ENCODE data around the gene THSD4.
"Not testable (repeated sequence)": the region's sequence is repeated elsewhere in the genome, so short reads cannot be mapped to it uniquely, and the experiment has no call there.

Gene THSD4

GRCh38 chr15:71712182-71712581 is 596.9 kb downstream of the THSD4 start:
- no peaks in the 10 kb centered on the region for H3K27me3 ChIP-seq (ENCODE audit: control insufficient read depth, insufficient read depth, low read length)
- H3K27ac ChIP-seq (ENCODE audit: low read length): no peak overlapping the region
- H3K4me1 ChIP-seq (ENCODE audit: control insufficient read depth, low read depth, low read length): no peaks in the 10 kb centered on the region
- H3K36me3 ChIP-seq (ENCODE audit: control insufficient read depth, low read depth, low read length): no peaks in the 10 kb centered on the region
- H3K9me3 ChIP-seq (ENCODE audit: control insufficient read depth, low read depth, low read length): no peaks in the 10 kb centered on the region
- H3K9ac ChIP-seq (ENCODE audit: low read length): no peak overlapping the region
- H3K4me3 ChIP-seq (ENCODE audit: low read length): no peak overlapping the region

GRCh38 chr15:71713191-71713809 is 598.0 kb downstream of the THSD4 start:
- Histone ChIP-seq H3K36me3 (ENCODE audit: control insufficient read depth, low read depth, low read length) (no peaks in the 10 kb centered on the region), H3K9me3 (ENCODE audit: control insufficient read depth, low read depth, low read length) (no peaks in the 10 kb centered on the region), H3K27me3 (ENCODE audit: control insufficient read depth, insufficient read depth, low read length) (no peaks in the 10 kb centered on the region), H3K4me1 (ENCODE audit: control insufficient read depth, low read depth, low read length) (no peaks in the 10 kb centered on the region), H3K9ac (ENCODE audit: low read length) (no peak overlapping the region), H3K27ac (ENCODE audit: low read length) (no peak overlapping the region), H3K4me3 (ENCODE audit: low read length) (no peak overlapping the region)

DNA sequence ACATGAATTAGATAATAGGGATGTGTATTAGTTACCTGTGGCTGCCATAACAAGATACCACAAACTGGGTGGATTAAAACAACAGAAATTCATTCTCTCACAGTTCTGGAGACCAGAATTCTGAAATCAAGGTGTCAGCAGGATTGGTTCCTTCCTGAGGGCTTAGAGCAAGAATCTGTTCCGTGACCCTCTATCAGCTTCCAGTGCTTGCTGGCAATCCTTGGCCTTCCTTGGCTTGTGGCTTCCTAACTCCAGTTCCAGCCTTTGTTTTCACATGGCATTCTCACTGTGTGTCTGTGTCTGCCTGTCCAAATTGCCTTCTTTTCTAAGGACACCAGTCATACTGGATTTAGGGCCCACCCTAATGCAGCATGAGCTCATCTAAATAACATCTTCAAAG is 600.6 kb downstream of the THSD4 start:
- Histone ChIP-seq H3K9me3 (ENCODE audit: control insufficient read depth, low read depth, low read length) (no peaks in the 10 kb centered on the region), H3K27ac (ENCODE audit: low read length) (no peak overlapping the region), H3K4me1 (ENCODE audit: control insufficient read depth, low read depth, low read length) (no peaks in the 10 kb centered on the region), H3K9ac (ENCODE audit: low read length) (no peak overlapping the region), H3K27me3 (ENCODE audit: control insufficient read depth, insufficient read depth, low read length) (no peaks in the 10 kb centered on the region), H3K36me3 (ENCODE audit: control insufficient read depth, low read depth, low read length) (no peaks in the 10 kb centered on the region), H3K4me3 (ENCODE audit: low read length) (no peak overlapping the region)

- no peaks in the 10 kb centered on the region for H3K36me3 ChIP-seq (ENCODE audit: control insufficient read depth, low read depth, low read length)
- no peaks in the 10 kb centered on the region for H3K9me3 ChIP-seq (ENCODE audit: control insufficient read depth, low read depth, low read length)
- H3K27ac ChIP-seq (ENCODE audit: low read length): no peak overlapping the region
- H3K4me1 ChIP-seq (ENCODE audit: control insufficient read depth, low read depth, low read length): no peaks in the 10 kb centered on the region
- H3K27me3 ChIP-seq (ENCODE audit: control insufficient read depth, insufficient read depth, low read length): no peaks in the 10 kb centered on the region
- H3K9ac ChIP-seq (ENCODE audit: low read length): no peak overlapping the region
- H3K4me3 ChIP-seq (ENCODE audit: low read length): no peak overlapping the region
Measured at GRCh38 chr15:71716990-71717389, 601.7 kb downstream of the THSD4 start.

DNA sequence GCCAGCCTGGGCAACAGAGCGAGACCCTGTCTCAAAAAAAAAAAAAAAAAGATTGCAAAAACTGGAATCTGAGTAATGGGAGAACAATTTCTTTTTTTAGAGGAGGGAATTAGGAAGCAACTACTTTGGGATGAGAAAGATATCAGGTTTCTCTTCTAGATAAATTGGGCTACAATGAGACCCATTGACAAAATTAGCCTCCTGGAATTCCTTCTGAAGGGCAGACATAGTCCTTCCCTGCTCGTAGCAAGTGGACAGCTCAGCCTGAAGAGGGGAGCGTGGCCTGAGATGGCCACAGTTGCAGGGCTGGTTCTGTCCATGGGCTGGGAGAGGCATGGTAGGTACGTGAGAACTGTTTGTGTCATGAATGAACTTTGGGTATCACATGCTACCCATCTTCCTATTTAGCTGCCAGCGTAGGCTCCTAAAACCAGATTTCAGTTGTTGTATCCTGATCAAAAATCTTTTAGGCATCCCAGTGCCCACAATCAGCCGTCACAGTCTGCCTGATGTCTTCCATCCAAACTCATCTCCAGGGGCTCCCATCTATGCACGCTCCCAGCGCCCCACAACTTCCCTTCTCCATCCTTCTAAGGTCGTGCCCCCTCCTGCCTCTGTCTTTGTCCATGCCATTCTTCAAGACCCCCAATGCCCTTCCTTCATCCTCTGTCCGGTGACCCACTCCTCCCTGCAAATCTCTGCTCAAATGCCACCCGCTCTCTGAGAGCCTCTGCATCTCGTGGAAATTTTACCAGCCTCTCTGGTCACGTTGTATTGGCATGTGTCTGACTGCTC is 603.0 kb downstream of the THSD4 start:
- H3K27me3 ChIP-seq (ENCODE audit: control insufficient read depth, insufficient read depth, low read length): no peaks in the 10 kb centered on the region
- no peaks in the 10 kb centered on the region for H3K9me3 ChIP-seq (ENCODE audit: control insufficient read depth, low read depth, low read length)
- no peak overlapping the region for H3K9ac ChIP-seq (ENCODE audit: low read length)
- H3K36me3 ChIP-seq (ENCODE audit: control insufficient read depth, low read depth, low read length): no peaks in the 10 kb centered on the region
- H3K4me1 ChIP-seq (ENCODE audit: control insufficient read depth, low read depth, low read length): no peaks in the 10 kb centered on the region
- no peak overlapping the region for H3K4me3 ChIP-seq (ENCODE audit: low read length)
- H3K27ac ChIP-seq (ENCODE audit: low read length): no peak overlapping the region

DNA sequence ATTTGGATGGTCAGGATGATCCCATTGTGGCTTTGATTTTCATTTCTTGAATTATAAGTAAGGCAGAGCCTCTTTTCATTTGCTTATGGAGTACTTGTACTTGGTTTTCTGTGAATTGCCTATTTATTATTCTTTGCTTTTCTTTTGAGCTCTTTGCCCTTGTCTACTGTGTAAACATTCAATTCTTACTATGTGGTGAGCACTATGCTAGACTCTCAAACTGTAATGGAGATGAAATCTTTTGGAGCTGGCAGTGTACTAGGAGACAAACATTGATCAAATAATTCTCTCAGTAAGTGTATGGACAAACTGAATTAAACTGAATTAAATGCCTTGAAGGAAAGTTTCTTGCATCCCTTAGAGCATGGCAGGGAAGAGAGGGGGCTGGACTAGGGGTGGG is 608.1 kb downstream of the THSD4 start:
- Histone ChIP-seq H3K27me3 (ENCODE audit: control insufficient read depth, insufficient read depth, low read length) (no peaks in the 10 kb centered on the region), H3K36me3 (ENCODE audit: control insufficient read depth, low read depth, low read length) (no peaks in the 10 kb centered on the region), H3K4me3 (ENCODE audit: low read length) (no peak overlapping the region), H3K4me1 (ENCODE audit: control insufficient read depth, low read depth, low read length) (no peaks in the 10 kb centered on the region), H3K27ac (ENCODE audit: low read length) (no peak overlapping the region), H3K9me3 (ENCODE audit: control insufficient read depth, low read depth, low read length) (no peaks in the 10 kb centered on the region), H3K9ac (ENCODE audit: low read length) (no peak overlapping the region)

DNA sequence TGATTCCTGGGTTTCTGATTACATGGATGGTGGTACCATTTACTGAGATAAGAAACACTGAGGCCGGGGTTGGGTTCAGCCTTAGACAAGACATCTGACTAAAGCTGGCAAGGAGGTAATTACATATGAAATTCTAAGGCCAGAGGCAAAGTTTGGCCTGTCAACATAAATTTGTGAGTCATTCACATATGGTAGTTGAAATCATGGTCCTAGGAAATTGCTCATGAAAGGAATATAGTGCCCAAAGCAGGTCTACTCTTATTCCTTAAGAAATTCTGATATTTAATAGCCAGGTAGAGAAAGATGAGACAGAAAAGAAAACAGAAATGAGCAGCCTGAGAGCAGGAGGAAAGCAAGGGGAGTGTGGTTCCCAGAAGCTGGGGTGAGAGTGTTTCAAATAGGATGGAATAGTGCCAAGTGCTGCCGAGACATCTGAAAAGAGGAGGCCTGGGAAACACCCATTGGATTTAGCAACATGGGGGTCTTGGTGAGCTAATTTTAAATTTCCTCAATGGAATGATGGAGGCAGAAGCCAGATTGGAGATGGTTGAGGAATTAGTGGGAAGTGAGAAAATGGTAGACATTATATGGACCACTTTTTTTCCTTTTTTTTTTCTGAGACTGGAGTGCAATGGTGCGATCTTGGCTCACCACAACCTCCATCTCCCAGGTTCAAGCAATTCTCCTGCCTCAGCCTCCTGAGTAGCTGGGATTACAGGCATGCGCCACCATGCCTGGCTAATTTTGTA is 610.1 kb downstream of the THSD4 start:
- not testable (repeated sequence) for H3K27ac ChIP-seq (ENCODE audit: low read length); H3K27me3 ChIP-seq (ENCODE audit: control insufficient read depth, insufficient read depth, low read length); H3K9me3 ChIP-seq (ENCODE audit: control insufficient read depth, low read depth, low read length); H3K4me3 ChIP-seq (ENCODE audit: low read length); H3K4me1 ChIP-seq (ENCODE audit: control insufficient read depth, low read depth, low read length); H3K9ac ChIP-seq (ENCODE audit: low read length); H3K36me3 ChIP-seq (ENCODE audit: control insufficient read depth, low read depth, low read length)

GRCh38 chr15:71728881-71729280 is 613.6 kb downstream of the THSD4 start:
- H3K9ac ChIP-seq (ENCODE audit: low read length): no peak overlapping the region
- H3K4me3 ChIP-seq (ENCODE audit: low read length): no peak overlapping the region
- H3K27me3 ChIP-seq (ENCODE audit: control insufficient read depth, insufficient read depth, low read length): no peaks in the 10 kb centered on the region
- no peaks in the 10 kb centered on the region for H3K4me1 ChIP-seq (ENCODE audit: control insufficient read depth, low read depth, low read length)
- H3K9me3 ChIP-seq (ENCODE audit: control insufficient read depth, low read depth, low read length): no peaks in the 10 kb centered on the region
- no peak overlapping the region for H3K27ac ChIP-seq (ENCODE audit: low read length)
- no peaks in the 10 kb centered on the region for H3K36me3 ChIP-seq (ENCODE audit: control insufficient read depth, low read depth, low read length)

DNA sequence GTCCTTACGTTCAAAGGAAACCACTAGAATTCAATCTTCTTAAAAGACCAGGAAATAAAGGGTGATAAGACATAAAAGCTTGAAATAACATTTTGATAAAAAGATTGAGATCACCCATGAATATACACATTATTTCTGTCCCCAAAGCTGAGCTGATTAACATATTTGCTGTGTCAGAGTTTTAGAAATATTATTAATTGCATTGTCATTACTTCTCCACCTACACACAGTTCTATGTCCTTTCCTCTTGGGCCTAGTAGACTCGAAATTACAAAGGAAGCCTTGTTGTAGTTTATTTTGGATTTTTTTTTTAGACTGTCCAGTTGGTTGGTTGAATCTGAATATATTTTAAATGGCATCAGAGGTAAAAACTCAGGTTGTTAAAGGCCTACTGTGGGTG is 614.0 kb downstream of the THSD4 start:
- no peaks in the 10 kb centered on the region for H3K36me3 ChIP-seq (ENCODE audit: control insufficient read depth, low read depth, low read length)
- H3K9ac ChIP-seq (ENCODE audit: low read length): no peak overlapping the region
- no peaks in the 10 kb centered on the region for H3K27me3 ChIP-seq (ENCODE audit: control insufficient read depth, insufficient read depth, low read length)
- H3K4me3 ChIP-seq (ENCODE audit: low read length): no peak overlapping the region
- no peak overlapping the region for H3K27ac ChIP-seq (ENCODE audit: low read length)
- no peaks in the 10 kb centered on the region for H3K4me1 ChIP-seq (ENCODE audit: control insufficient read depth, low read depth, low read length)
- no peaks in the 10 kb centered on the region for H3K9me3 ChIP-seq (ENCODE audit: control insufficient read depth, low read depth, low read length)

GRCh38 chr15:71730277-71731144 is 615.2 kb downstream of the THSD4 start:
- H3K27ac ChIP-seq (ENCODE audit: low read length): no peak overlapping the region
- no peak overlapping the region for H3K4me3 ChIP-seq (ENCODE audit: low read length)
- no peaks in the 10 kb centered on the region for H3K9me3 ChIP-seq (ENCODE audit: control insufficient read depth, low read depth, low read length)
- H3K36me3 ChIP-seq (ENCODE audit: control insufficient read depth, low read depth, low read length): no peaks in the 10 kb centered on the region
- no peak overlapping the region for H3K9ac ChIP-seq (ENCODE audit: low read length)
- H3K4me1 ChIP-seq (ENCODE audit: control insufficient read depth, low read depth, low read length): no peaks in the 10 kb centered on the region
- H3K27me3 ChIP-seq (ENCODE audit: control insufficient read depth, insufficient read depth, low read length): no peaks in the 10 kb centered on the region

- Histone ChIP-seq H3K9me3 (ENCODE audit: control insufficient read depth, low read depth, low read length) (no peaks in the 10 kb centered on the region), H3K9ac (ENCODE audit: low read length) (no peak overlapping the region), H3K27ac (ENCODE audit: low read length) (no peak overlapping the region), H3K27me3 (ENCODE audit: control insufficient read depth, insufficient read depth, low read length) (no peaks in the 10 kb centered on the region), H3K36me3 (ENCODE audit: control insufficient read depth, low read depth, low read length) (no peaks in the 10 kb centered on the region), H3K4me1 (ENCODE audit: control insufficient read depth, low read depth, low read length) (no peaks in the 10 kb centered on the region), H3K4me3 (ENCODE audit: low read length) (no peak overlapping the region)
Measured at GRCh38 chr15:71732636-71733035, 617.4 kb downstream of the THSD4 start.
